Natural killer cell (primary cell): ENCODE results near the gene BCAS3. TPM values are rescaled to one million over a fixed set of nuclear protein-coding genes. Genes with fewer than 3 reads are reported as not detected.

Experiments
- ATAC-seq, 3 donors: fragments of 150-1000 bp in 2 of 3; fragments of 200-7000 bp in 1 of 3; cut with Tn5 transposase; 1 replicate in 1 of 3; 2 replicates in 2 of 3; pipeline ENCODE4 v1.10.0; 2021; ENCODE audit warnings: mild to moderate bottlenecking in 2 of 3, moderate library complexity in 2 of 3
- DNase-seq, 2 donors: peaks; one replicate each; pipeline versions ENCODE4 v3.0.0 to v3.0.0-alpha.2; 2013 to 2021; ENCODE audit warnings: mixed read lengths in 1 of 2
- H3K27ac ChIP-seq: one replicate; pipeline ENCODE4 v1.5.1; 2013; ENCODE audit warnings: mild to moderate bottlenecking, low read length
- H3K27me3 ChIP-seq: one replicate; pipeline ENCODE4 v1.6.1; 2013; ENCODE audit warnings: low read length; ENCODE audit not compliant: control insufficient read depth, insufficient read depth
- H3K36me3 ChIP-seq: one replicate; pipeline ENCODE4 v1.6.1; 2013; ENCODE audit warnings: low read length; ENCODE audit not compliant: control insufficient read depth, insufficient read depth
- H3K4me1 ChIP-seq: one replicate; pipeline ENCODE4 v1.6.1; 2013; ENCODE audit warnings: low read length; ENCODE audit not compliant: control insufficient read depth, insufficient read depth
- H3K4me3 ChIP-seq: one replicate; pipeline ENCODE4 v1.5.1; 2013; ENCODE audit warnings: low read length
- H3K9me3 ChIP-seq: one replicate; pipeline ENCODE4 v1.6.1; 2013; ENCODE audit warnings: low read length; ENCODE audit not compliant: control insufficient read depth, insufficient read depth
- H3K27ac Mint-ChIP-seq, 2 donors: one replicate each; pipeline ENCODE4 v1.8.0; 2022; ENCODE audit warnings: mild to moderate bottlenecking in 2 of 2, mixed read lengths in 2 of 2, moderate library complexity in 1 of 2
- H3K27me3 Mint-ChIP-seq, 2 donors: one replicate each; pipeline ENCODE4 v1.8.0; 2022; ENCODE audit warnings: low read depth in 2 of 2, mixed read lengths in 2 of 2
- H3K36me3 Mint-ChIP-seq: one replicate; pipeline ENCODE4 v1.8.0; 2022; ENCODE audit warnings: mixed read lengths
- H3K4me1 Mint-ChIP-seq, 2 donors: one replicate each; pipeline ENCODE4 v1.8.0; 2022; ENCODE audit warnings: mixed read lengths in 2 of 2
- H3K4me3 Mint-ChIP-seq: one replicate; pipeline ENCODE4 v1.8.0; 2022; ENCODE audit warnings: mild to moderate bottlenecking, moderate library complexity, mixed read lengths
- H3K9me3 Mint-ChIP-seq, 2 donors: one replicate each; pipeline ENCODE4 v1.8.0; 2022; ENCODE audit warnings: mixed read lengths in 2 of 2
- WGBS: methylation state at CpG from one replicate; pipeline ENCODE4 v1.1.7; 2013; ENCODE audit warnings: missing lambda C conversion rate; ENCODE audit not compliant: insufficient coverage; 5-methylcytosine and 5-hydroxymethylcytosine counted together
- intact Hi-C: fragments of 100-400 bp; cut with micrococcal nuclease; formaldehyde crosslinking; loops from one replicate; pipeline ENCODE4 v1.14.2; 2022
- total RNA-seq, 4 donors: library from RNA; stranded (reverse); fragments of 120-200 nt in 1 of 4; gene quantifications; one replicate each; pipeline versions ENCODE4 v1.2.3 to v1.2.4, GENCODE V29; 2013 to 2022
- TF ChIP-seq, protein P1 (sequence below): fragments of 200-600 bp; IDR thresholded peaks from one replicate; pipeline ENCODE4 v1.8.0; 2022; ENCODE audit warnings: antibody characterized with exemption

Gene BCAS3
- total RNA-seq, 3 donors from 2014 or later (not counting 1 experiment from before 2014, with no cell fraction given) = 60.5 to 87.8 (median 72.0) TPM

DNA sequence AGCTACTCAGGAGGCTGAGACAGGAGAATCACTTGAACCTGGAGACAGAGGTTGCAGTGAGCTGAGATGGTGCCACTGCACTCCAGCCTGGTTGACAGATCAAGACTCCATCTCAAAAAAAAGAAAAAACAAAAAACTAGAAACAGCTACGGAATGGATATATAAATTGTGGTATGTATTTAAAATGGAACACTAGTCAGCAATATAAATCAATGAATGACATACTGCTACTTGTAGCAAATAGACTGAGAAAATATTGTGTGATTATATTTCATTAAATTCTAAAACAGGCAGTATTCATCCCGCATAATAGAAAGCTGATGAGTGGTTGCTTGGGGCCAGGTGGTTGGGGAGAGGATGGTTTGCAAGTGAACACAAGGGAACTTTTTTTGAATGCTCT lies 261.7 kb downstream of the BCAS3 start:
- Mint-ChIP-seq H3K27ac (no peak overlapping the region), H3K27me3 (no peaks in the 10 kb centered on the region), H3K4me1 (no peaks in the 10 kb centered on the region), H3K9me3 (no peaks in the 10 kb centered on the region), H3K36me3 (no peaks in the 10 kb centered on the region), H3K4me3 (no peak overlapping the region)
- DNase-seq (no peak), ATAC-seq (no peak)
- H3K4me3 ChIP-seq = no peak overlapping the region
- H3K4me1 ChIP-seq = no peaks in the 10 kb centered on the region
- no peaks in the 10 kb centered on the region for H3K36me3 ChIP-seq
- TF ChIP-seq, protein P1, sequence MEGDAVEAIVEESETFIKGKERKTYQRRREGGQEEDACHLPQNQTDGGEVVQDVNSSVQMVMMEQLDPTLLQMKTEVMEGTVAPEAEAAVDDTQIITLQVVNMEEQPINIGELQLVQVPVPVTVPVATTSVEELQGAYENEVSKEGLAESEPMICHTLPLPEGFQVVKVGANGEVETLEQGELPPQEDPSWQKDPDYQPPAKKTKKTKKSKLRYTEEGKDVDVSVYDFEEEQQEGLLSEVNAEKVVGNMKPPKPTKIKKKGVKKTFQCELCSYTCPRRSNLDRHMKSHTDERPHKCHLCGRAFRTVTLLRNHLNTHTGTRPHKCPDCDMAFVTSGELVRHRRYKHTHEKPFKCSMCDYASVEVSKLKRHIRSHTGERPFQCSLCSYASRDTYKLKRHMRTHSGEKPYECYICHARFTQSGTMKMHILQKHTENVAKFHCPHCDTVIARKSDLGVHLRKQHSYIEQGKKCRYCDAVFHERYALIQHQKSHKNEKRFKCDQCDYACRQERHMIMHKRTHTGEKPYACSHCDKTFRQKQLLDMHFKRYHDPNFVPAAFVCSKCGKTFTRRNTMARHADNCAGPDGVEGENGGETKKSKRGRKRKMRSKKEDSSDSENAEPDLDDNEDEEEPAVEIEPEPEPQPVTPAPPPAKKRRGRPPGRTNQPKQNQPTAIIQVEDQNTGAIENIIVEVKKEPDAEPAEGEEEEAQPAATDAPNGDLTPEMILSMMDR = no peak
- WGBS = 100% methylated on average over 1 of the region's 2 CpGs
- intact Hi-C loops = no loop called here
- H3K9me3 ChIP-seq = no peaks in the 10 kb centered on the region
- no peak overlapping the region for H3K27ac ChIP-seq
- no peaks in the 10 kb centered on the region for H3K27me3 ChIP-seq

DNA sequence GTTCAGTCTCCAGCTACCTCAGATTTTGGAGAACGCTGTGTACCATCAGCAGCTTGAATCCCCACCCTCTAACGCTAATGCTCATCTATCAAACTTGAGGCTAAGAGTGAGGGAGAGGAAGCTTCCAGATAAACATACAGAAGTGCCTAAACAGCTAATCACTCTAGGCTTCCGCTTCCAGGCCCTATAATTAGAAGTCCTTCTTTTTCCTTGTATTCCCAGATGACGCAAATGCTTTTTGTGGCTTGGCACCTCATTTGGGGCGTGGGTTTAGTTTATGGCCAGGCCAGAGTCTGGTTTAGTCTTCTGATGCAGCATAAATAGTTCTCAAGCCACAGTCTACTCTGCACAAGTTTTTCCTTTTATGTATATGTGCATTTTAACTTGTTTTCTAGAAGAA lies 263.4 kb downstream of the BCAS3 start:
- DNase-seq (no peak), ATAC-seq (no peak)
- H3K36me3 Mint-ChIP-seq = no peaks in the 10 kb centered on the region
- no peaks in the 10 kb centered on the region for H3K4me1 ChIP-seq
- H3K36me3 ChIP-seq = no peaks in the 10 kb centered on the region
- H3K4me1 Mint-ChIP-seq = no peaks in the 10 kb centered on the region
- no peak overlapping the region for H3K27ac Mint-ChIP-seq
- TF ChIP-seq, protein P1 = no peak
- no peak overlapping the region for H3K4me3 Mint-ChIP-seq
- WGBS = 66% methylated on average over 3 of the region's 5 CpGs
- no peak overlapping the region for H3K27ac ChIP-seq
- H3K4me3 ChIP-seq = no peak overlapping the region
- H3K9me3 ChIP-seq = no peaks in the 10 kb centered on the region
- H3K27me3 ChIP-seq = no peaks in the 10 kb centered on the region
- no peaks in the 10 kb centered on the region for H3K9me3 Mint-ChIP-seq
- H3K27me3 Mint-ChIP-seq = no peaks in the 10 kb centered on the region
- intact Hi-C loops = no loop called here

DNA sequence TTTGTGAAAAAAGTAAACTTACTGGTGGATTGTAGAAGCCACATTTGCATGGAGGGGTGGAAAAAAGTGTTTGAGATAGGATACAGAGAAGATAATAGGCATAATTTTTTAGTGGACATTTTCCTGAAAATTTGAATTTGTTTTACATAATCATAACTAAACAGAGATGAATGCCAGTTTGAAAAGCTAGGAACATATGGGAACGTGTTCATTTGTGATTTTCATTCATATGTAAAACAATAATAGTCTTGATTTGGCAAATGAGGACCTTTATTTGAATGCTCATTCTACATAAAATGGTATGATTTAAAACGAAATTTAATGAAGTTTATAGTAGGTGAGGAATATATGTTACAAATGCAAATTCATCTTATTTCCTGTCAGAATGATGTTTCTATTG lies 263.9 kb downstream of the BCAS3 start:
- Histone ChIP-seq H3K4me1 (no peaks in the 10 kb centered on the region), H3K4me3 (no peak overlapping the region), H3K9me3 (no peaks in the 10 kb centered on the region), H3K27ac (no peak overlapping the region), H3K27me3 (no peaks in the 10 kb centered on the region), H3K36me3 (no peaks in the 10 kb centered on the region)
- no peak overlapping the region for H3K27ac Mint-ChIP-seq
- no peaks in the 10 kb centered on the region for H3K36me3 Mint-ChIP-seq
- no CpG with 5 or more reads among the region's 2 CpGs for WGBS
- DNase-seq (no peak), ATAC-seq (no peak)
- H3K27me3 Mint-ChIP-seq = no peaks in the 10 kb centered on the region
- TF ChIP-seq, protein P1 = no peak
- H3K4me3 Mint-ChIP-seq = no peak overlapping the region
- no peaks in the 10 kb centered on the region for H3K9me3 Mint-ChIP-seq
- intact Hi-C loops = no loop called here
- no peaks in the 10 kb centered on the region for H3K4me1 Mint-ChIP-seq

DNA sequence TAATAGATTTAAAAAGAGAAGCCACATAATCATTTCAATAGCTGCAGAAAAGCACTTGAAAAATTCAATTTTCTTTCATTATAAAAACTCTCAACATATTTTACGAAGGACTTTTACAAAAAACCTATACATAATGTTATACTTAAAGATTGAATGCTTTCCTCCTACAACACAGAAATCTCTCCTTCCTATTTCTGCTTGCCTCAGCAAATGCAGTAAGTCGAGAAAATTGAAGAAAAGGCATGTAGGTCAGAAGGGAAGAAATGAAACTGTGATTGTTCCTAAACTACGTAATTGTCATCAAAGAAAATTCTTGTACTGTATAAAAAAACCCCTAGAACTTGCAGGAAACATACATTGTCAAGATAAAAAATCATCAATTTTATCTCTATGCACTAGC lies 267.1 kb downstream of the BCAS3 start:
- Histone ChIP-seq H3K36me3 (no peaks in the 10 kb centered on the region), H3K27me3 (no peaks in the 10 kb centered on the region), H3K9me3 (no peaks in the 10 kb centered on the region), H3K4me3 (no peak overlapping the region), H3K27ac (no peak overlapping the region), H3K4me1 (no peaks in the 10 kb centered on the region)
- Mint-ChIP-seq H3K27me3 (no peaks in the 10 kb centered on the region), H3K9me3 (no peaks in the 10 kb centered on the region), H3K27ac (no peak overlapping the region), H3K4me3 (no peak overlapping the region), H3K4me1 (no peaks in the 10 kb centered on the region), H3K36me3 (no peaks in the 10 kb centered on the region)
- WGBS = no CpG with 5 or more reads among the region's 3 CpGs
- DNase-seq = no peak
- intact Hi-C loops = no loop called here
- TF ChIP-seq, protein P1 = no peak
- no peak for ATAC-seq
